Body of pancreas (tissue), 4 donors: ENCODE measurements around the gene ZNF264.

Experiments used
- CTCF ChIP-seq, 7 experiments: fragments of 450-650 bp in 4 of 7; fragments of 200-600 bp in 3 of 7; sonication (generic) in 3 of 7; IDR thresholded peaks; one replicate each; pipeline ENCODE4 v1.5.1; 2016 to 2019; ENCODE audit warnings: antibody characterized with exemption in 7 of 7
- POLR2A ChIP-seq, 3 donors: fragments of 450-650 bp; IDR thresholded peaks; one replicate each; pipeline ENCODE4 v1.6.1; 2016; ENCODE audit warnings: antibody characterized with exemption in 3 of 3, mild to moderate bottlenecking in 2 of 3

- TF ChIP-seq POLR2A (IDR thresholded peaks at IDR 0.05) (no peak), CTCF (IDR thresholded peaks at IDR 0.05) (no peak)
Observed at GRCh38 chr19:57241176-57241575, 49.9 kb downstream of the ZNF264 start.
